GM19043 (cell line): ENCODE results near the gene TTLL11.

ENCODE experiments used
- ATAC-seq: cut with Tn5 transposase; IDR thresholded peaks from one replicate; pipeline ENCODE4 v1.9.1; 2021; ENCODE audit warnings: low read depth; ENCODE audit not compliant: unreplicated experiment

TTLL11 gene

GRCh38 chr9:122053567-122054350 lies 39.3 kb downstream of the TTLL11 start:
- no peak for ATAC-seq

GRCh38 chr9:122053064-122053463 lies 40.0 kb downstream of the TTLL11 start:
- ATAC-seq = no peak

DNA sequence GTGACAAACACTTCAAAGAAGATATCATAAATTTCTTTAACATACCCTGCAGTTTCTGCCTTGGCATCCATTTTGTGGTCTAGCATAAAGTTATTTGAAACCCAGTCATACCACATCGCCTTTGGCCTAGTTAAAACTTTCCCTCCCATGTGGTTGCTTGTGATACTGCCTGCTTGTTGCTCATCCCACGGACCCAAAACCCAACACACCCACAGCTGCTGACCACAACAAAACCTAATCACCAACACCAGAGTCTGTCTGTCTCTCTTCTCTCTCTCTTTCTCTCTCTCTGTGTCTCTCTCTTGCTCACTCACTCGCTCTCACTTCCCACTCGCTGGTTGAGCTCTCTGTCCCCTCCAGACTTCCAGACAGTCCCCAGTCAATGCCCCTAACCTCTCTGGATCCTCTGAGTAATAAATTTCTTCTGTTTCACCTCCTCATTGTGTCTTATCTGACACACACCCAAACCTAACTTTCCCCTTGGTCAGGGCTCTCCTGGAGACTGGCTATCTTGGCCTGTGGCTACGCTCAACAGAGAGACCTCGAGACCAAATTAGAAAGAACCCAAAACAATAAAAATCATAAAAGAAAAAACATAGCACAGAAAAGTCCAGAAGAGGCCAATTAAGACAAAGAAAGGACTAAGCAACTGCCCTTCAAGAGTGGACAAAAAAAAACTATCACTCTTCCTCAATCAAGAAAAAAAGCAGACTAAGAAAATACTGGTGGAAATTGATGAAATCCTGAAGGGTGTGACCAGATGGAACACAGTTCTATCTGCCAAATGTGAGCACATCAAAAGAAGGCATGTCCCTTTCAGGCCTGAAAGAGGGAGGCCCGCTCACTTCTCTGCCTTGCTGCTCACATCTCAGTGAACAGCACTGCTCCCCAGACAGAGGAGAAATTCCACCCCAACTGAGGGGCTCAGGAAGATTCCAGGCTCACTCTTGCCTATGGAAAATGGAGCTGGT lies 41.5 kb downstream of the TTLL11 start:
- no peak for ATAC-seq

- no peak for ATAC-seq
These were observed 42.9 kb downstream of the TTLL11 start for GRCh38 chr9:122050167-122050566.

DNA sequence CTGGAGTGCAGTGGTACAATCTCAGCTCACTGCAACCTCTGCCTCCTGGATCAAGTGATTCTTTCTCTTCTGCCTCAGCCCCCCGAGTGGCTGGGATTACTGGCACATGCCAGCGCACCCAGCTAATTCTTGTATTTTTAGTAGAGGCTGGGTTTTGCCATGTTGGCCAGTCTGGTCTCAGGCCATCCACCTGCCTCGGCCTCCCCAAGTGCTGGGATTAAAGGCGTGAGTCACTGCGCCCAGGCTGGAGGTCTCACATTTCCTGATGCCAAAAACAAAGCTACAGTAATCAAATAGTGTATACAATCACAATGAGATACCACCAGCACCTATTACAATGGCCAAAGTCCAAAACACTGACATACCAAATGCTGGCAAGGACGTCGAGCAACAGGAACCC lies 51.1 kb downstream of the TTLL11 start:
- no peak for ATAC-seq

- ATAC-seq = no peak
These were observed 52.4 kb downstream of the TTLL11 start for GRCh38 chr9:122040561-122041242.

DNA sequence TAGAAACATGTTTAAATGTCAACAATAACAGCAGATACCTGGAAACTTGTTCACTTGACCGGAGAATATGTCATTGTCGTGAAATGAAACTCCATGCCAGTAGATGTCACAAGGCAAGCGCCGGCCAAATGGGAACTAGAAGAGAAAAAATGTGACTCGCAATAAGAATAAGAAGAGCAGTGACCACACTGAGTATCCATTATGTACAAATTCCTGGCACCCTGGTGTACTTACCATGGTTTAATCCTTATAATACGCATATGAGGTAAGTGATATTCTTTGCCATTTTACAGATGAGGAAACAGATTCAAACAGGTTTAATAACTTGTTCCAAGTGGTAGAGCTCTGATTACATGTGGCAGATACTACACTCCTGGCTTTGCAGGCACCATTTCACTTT lies 53.9 kb downstream of the TTLL11 start:
- no peak for ATAC-seq

DNA sequence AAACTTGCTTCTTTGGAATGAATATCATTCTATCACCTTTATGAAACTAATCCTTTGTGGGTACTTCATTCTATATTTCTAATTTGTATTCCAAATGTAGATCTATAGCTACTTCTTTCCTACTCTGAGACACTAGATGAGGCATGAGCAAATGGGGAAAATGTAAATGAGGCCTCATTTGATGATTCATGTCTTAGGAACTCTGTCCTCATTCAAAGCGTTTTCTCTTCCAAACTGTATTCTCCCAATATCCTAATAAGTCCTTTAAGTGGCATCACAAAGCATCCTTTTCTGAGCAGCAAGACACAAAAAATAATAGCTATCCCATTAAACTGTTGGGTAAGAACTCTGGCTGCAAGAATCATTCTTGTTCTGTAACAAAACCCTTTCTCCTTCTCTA lies 56.1 kb downstream of the TTLL11 start:
- ATAC-seq = no peak

GRCh38 chr9:122036408-122036807 lies 56.7 kb downstream of the TTLL11 start:
- ATAC-seq = no peak

DNA sequence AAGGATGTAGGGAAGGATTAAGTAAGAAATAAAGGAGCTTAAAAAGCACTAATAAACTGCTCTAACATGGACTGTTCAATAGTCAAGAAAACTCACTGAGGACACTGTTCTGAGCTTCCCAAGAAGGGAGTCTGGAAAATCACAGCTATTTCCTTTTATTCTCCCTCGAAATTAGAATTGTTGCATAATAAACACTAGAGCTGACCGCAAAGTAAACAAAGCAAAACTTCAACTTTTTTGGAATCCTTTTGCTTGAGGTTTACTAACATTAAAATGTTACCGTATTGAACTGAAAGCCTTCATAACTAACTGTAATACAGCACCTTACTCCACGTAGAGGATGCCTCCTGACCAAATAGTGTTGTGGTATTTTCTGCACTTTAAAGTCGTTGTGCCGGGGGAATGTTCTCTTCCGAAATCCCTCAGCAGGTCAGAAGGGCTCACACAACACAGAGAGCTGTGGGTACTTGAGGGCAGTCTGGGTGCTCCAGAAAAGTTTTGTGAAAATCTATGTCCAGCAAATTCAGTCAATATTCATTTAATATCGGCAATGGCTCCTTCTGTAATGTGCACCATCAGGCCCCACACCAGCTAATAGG lies 59.2 kb downstream of the TTLL11 start:
- no peak for ATAC-seq

GRCh38 chr9:122032346-122032745 lies 60.8 kb downstream of the TTLL11 start:
- ATAC-seq = no peak

GRCh38 chr9:122031776-122032175 lies 61.3 kb downstream of the TTLL11 start:
- no peak for ATAC-seq

GRCh38 chr9:122031157-122031556 lies 62.0 kb downstream of the TTLL11 start:
- ATAC-seq = no peak

DNA sequence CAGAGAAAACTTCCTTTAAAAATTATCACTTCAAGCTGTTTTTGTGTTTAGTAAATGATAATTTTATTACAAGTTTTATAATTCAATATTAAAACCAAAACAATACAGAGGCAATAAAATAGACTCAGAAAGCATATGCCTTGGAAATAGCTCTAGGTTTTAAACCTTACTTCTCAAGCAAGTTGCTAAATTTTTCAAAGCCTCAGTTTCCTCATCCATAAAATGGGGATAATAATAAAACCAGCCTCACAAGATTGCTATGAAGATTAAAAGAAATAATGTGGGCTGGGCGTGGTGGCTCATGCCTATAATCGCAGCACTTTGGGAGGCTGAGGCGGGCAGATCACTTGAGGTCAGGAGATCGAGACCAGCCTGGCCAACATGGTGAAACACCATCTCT lies 62.8 kb downstream of the TTLL11 start:
- ATAC-seq = no peak

- ATAC-seq = no peak
These were observed 63.2 kb downstream of the TTLL11 start for GRCh38 chr9:122029898-122030297.

DNA sequence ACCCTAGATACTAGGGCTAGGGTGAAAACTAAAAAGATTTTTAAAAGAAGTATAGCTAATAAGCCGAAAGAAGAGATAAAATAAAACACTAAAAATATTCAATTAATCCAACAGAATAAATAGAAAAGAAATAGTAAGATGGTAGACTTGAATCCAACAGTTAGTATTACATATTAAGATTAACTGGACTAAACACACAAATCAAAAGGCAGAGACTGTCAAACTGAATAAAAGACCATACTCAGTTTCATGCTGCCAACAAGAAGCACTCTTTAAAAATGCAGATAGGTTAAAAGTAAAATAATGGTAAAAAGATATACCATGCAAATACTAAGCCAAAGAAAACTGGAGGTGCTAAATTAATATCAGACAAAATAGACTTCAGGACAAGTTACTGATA lies 65.0 kb downstream of the TTLL11 start:
- no peak for ATAC-seq

DNA sequence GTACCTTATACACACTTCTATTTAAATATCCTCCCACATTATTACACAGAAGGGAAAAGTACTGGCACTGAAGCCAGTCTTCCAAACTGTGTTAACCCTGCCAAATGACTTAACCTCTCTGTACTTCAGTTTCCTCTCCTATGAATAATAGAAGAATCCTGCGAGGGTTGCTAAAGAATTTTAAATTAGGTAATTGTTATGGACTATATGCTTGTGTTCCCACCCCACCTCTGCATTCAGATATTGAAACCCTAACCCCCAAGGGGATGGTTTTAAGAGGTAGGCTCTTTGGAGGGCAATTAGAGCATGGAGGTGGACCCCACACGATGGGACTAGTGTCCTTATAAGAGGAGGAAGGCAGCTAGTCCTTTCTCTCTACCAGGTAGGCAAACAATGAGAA lies 72.7 kb downstream of the TTLL11 start:
- no peak for ATAC-seq

- ATAC-seq = no peak
These were observed 76.4 kb downstream of the TTLL11 start for GRCh38 chr9:122016744-122017143.

DNA sequence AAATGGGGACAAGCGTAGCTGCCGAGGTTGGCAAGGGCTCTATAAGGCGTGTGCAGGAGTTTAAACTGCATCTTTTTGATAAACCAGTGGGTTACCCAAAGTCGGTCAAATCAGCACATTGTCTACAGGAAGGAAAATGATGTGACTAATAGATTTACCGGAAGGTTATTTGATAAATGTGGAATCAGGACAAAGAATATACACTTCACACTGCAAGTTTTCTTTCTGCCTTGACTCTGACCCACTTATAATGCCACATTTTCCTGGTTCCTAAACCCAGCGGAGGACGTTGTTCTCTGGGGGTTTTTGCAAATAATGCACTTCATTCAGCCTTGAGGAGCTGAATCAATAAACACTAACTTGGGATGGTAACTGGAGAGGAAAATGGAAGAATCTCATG lies 76.8 kb downstream of the TTLL11 start:
- no peak for ATAC-seq

DNA sequence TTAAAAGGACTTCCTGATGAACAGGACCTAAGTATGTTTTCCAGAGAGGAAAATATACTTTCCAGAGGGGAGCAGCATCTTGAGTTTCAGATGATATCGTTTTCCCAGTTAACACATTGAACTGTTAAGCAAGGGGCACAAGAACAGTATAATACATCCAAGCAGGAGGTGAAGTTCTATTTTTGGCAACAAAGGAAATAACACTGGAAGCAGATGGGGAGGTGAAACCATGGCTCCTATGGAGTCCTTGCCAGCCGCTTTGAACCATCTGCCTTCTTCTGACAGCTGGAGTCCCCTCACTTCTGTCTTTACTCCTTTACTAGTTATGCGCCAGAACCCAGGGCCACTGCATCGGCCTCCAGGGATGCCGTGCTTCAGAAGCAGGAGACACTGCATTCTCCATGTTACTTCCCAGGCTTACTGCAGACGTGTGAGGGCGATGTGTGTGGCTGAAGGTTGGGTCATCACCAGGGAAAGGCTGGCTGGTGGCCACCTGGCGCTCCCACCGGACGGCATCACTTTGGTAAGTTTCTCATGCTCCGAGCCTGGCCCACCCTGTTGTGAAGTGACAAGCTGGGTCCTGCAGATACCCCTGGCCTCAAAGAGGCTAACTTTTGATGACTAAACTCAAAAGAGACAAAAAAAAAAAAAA lies 77.8 kb downstream of the TTLL11 start:
- ATAC-seq = no peak
